SK-N-SH (cell line): ENCODE measurements around the gene CCNL2.

Experiments
- CHD2 ChIP-seq: fragments of 150-350 bp; IDR thresholded peaks from 2 replicates; pipeline ENCODE4 v1.6.1; 2018; ENCODE audit warnings: low read length; ENCODE audit not compliant: partially characterized antibody
- CTCF ChIP-seq: fragments of 200-600 bp; sonication (generic); IDR thresholded peaks from 2 replicates; pipeline ENCODE4 v1.6.1; 2017; ENCODE audit warnings: antibody characterized with exemption, mild to moderate bottlenecking, moderate library complexity
- GATA2 ChIP-seq: sonication (generic); formaldehyde crosslinking; IDR thresholded peaks from 2 replicates; pipeline ENCODE4 v1.5.0; 2020; ENCODE audit warnings: mild to moderate bottlenecking, missing genetic modification reagents
- MAX ChIP-seq: IDR thresholded peaks from 2 replicates; pipeline ENCODE4 v1.4.0; 2012; ENCODE audit warnings: low read depth
- NFIC ChIP-seq: IDR thresholded peaks from 2 replicates; pipeline ENCODE4 v1.4.0; 2012; ENCODE audit warnings: borderline replicate concordance
- REST ChIP-seq: IDR thresholded peaks from 2 replicates; pipeline ENCODE4 v1.6.1; 2012; ENCODE audit warnings: mild to moderate bottlenecking, low read depth, low read length, moderate library complexity
- TAF1 ChIP-seq: IDR thresholded peaks from 2 replicates; pipeline ENCODE4 v1.6.1; 2012; ENCODE audit warnings: low read depth, mild to moderate bottlenecking, low read length, moderate library complexity, borderline replicate concordance

- no peak for TF ChIP-seq CTCF
- no peak for TF ChIP-seq NFIC
- TF ChIP-seq REST = no peak
- no peak for TF ChIP-seq MAX
- TF ChIP-seq TAF1 = no peak
- no peak for TF ChIP-seq GATA2 (CRISPR knock-in tag)
- TF ChIP-seq CHD2 = no peak
These were observed 55.2 kb downstream of the CCNL2 start for GRCh38 chr1:1343811-1344421.
